ENCODE data around the gene KRTAP26-1.

KRTAP26-1 gene, protein sequence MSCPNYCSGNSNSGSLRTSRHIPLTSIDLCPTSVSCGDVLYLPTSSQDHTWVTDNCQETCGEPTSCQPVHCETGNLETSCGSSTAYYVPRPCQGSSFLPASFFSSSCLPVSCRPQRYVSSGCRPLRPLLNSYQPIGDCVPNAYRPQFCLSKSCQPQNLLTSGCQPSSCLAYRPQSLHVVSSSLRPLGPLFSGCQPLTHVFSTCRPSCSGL

DNA sequence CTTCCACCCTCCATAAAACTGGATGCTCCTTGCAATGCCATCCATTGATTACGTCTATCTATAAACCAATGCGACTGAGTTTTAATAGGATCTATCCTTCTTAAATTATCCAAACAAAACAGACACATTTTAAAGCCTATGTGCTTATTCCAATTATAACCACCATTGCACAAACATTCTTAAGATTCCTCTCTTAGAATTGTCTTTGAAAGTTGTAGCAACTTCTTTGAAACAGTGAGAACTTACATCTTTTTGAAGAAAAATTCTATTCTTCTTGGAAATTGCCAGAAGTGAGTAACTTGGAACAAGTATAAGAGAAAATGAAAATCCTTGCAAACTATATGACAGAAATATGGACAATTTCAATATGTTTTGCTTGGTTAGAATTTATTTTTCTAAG, at the start of gene KRTAP26-1:
Gene KRTAP26-1 (minus strand): TSS at position 101 of the 400 bp plus-strand sequence. CDS start 280 bp downstream, outside the sequence.
- no peak for DNase-seq

DNA sequence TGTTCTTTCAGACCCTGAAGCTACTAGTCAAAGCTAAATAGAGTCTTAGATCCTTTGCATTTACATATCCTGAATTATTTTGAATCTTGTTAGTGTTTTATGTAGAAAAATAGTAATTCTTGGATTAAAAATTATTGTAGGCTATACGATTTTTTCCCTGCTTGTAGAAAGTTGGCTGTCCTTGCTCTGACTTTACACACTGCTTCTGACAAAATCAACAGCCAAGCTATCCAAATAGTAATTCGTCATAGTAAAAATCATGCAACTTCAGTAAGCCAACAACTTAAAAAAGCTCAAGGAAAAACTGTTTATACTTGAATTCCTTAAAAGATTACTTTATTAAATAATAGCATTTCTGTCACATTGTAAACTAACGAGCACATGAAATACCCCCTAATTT, 35.8 kb upstream of the KRTAP26-1 start:
- no peak for DNase-seq

DNA sequence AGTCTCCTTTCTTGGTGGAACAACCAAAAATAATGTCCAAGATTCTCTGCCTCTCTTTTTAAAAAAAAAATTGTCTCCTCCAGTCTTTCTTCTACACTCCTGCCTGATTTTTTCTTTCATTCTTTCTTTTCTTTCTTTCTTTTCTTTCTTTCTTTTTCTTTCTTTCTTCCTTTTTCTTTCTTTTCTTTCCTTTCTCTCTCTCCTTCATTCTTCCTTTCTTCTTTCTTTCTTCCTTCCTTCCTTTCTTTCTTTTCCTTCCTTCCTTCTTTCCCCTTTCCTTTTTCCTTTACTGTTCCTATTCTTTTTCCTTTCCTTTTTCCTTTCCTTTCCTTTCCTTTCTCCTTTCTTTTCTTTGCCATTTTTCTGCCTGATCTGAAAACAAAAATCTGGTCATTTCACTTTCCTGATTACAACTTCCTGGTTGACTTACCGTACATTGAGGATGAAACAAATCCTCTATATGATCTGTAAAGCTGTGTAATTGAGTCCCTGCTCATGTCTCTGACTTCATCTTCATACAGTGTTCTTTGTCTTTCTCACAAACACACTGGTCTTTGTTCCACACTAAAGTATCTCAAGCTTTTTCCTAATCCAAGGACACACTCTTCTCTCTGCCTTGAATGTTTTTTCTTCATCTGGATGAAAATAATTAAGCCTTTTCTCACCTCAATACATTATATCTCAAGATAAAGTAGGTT, 34.3 kb upstream of the KRTAP26-1 start:
- no peak for DNase-seq

DNA sequence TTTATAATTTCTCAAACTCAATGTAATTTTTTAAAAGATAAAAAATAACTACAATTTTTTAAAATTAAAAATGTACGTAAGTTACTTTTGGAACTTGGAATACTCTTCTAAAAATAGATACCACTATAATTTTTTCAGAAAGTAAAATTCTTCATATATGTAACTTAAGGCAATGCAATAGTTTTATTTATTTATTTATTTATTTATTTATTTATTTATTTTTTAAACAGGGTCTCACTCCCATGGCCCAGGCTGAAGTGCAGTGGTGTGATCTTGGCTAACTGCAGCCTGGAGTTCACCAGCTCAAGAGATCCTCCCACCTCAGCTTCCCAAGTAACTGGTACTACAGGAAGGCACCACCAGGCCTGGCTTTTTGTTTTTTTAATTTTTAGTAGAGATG, 31.4 kb upstream of the KRTAP26-1 start:
- DNase-seq, result no peak

DNA sequence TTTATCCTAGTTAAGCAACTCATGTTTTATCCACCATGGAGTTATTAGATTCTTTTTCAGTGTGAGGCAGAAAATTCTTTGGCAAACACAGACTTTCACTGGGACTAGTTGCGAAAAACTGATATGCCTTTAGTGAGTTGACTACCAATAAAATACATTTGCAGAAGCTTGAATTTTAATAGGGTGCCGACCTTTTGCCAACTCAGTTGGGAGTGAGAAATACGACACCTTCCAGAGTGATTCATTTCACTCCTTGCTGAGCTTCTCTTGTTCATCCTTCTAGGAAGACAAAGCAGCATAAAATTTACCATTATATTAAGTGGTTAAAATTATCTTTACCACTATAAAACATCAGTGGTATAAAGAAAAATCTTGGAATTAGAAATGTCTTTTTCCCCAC, 29.5 kb upstream of the KRTAP26-1 start:
- no peak for DNase-seq

DNA sequence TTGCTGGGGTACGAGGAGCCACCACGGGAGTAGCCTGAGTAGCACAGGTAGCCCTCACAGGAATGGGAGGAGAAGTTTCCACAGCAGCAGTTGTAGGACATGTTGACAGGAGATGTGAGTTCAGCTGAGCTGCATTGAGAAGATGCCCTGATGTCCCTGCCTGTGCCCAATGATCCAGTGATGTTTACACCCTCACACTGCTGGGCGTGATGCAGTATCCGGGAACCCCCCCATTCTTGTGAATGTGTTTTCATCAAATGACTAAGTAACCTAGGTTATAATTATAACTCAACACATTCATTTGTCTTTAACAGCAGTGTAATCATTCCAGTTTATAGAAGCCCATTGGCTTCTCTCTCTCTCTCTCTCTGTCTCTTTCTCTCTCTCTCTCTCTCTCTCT, 28.4 kb upstream of the KRTAP26-1 start, which contains the start of gene KRTAP23-1:
Gene KRTAP23-1 (minus strand): TSS at position 101 of the 400 bp plus-strand sequence. CDS start 0 bp downstream, at position 101.
- DNase-seq, result no peak

DNA sequence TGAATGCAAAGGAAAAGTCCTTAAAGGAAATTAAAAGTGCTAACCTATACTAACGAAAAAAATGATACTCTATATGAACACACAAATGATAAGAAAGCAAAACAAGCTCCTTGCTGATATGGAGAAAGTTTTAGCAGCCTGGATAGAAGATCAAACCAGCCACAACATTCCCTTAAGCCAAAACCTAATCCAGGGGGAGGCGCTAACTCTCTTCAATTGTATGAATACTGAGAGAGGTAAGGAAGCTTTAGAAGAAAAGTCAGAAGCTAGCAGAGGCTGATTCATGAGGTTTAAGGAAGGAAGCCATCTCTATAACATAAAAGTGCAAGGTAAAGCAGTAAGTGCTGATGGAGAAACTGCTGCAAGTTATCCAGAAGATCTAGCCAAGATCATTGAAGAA, 24.9 kb upstream of the KRTAP26-1 start:
- DNase-seq, result no peak

DNA sequence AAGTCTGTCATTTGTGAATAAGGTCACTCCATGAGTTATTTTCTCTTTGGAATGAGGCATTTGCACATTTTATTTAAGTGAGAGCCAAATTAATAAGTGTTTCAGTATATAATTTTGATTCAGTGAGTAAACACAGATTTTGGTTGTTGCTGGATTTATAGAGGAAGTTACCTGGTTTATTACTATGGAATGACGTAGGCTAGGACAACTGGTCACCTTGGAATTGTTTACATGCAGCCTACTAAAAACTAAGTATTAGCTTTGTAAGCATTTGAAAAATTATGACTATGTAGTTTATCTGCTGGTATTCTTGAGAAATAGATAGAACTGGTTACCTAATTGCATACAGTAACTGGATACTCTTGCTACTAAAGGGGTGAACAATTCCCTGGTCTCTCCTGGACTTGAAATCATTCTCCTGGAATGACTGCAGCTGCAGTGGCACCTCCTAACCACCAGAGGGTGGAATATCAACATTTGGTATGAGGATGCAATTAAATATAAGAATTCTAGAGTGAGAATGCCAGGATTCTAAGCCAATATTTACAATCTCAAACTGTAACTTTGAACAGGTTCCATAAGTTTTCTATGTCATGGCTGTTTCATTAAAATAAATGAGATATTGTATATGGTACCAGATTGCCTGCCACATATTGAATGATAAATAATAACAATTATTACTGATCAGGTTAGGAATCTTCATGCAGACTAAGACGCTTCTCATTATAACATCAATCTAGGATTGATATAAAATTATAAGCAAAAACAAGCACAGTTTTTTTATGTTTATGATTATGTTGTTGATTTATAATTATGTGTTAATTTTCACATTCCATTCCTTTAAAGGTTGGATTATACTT, 20.8 kb upstream of the KRTAP26-1 start:
- DNase-seq, result peak; percentile 0

DNA sequence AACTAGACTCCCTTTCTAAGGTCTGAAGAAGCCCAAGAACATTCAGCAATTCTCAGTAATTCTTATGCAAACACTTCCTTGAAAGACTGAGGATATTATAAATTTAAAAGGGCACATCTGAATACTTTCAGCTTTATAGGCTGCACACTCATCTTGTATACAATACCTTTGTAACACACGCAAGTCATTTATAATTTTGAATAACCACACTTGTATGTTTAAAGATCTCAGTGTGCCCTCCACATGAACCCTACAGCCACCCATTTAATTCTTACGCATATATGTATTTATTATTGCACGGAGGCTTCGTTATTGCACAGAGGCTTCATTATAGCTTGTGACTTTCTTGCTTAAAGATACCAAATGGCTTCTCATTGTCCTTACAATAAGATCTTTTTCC, 18.6 kb upstream of the KRTAP26-1 start:
- DNase-seq, result no peak

DNA sequence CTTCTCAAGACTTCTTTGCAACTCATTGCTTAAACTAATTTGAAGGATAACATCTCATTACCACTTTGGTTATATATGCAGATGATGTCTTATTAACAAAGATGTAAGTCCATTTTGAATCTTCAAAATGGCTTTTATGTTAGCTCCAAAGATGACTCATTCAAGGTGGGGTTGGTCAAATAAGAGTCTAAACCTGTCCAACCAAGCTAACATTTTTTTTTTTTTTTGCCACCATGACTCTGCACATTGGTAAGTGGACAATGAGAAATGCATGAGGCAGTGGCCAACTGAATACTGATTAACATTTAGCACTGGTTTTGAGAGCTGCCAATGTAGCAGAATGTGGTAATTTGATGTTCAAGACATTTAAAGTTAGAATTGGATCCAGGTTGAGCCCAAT, 17.7 kb upstream of the KRTAP26-1 start:
- DNase-seq, result no peak

DNA sequence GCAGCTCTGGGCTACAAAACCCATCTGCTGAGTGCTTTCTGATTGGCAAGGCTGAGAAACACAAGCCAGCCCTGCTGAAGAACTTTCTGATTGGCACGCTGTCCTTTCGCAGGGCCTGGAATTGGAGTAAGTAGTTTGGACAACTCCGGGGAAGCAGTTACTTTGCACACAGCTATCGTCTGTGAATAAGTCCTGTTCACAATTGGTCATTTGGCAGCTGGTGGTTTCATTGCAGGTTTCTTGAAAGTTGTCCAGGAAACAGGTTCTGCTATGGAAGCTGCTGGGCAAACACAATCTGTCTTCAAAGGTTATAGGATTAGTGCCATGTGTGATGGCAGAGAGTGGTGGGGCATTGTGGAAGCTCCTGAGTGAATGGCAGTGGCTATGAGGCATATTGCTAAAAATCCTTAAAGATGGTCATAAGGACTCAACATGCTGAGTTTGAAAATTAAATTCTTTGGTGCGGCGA, 17.2 kb upstream of the KRTAP26-1 start, which contains the start of gene KRTAP27-1:
Gene KRTAP27-1 (minus strand): TSS at position 419 of the 469 bp plus-strand sequence. CDS start 26 bp downstream, at position 393.
- DNase-seq, result no peak

DNA sequence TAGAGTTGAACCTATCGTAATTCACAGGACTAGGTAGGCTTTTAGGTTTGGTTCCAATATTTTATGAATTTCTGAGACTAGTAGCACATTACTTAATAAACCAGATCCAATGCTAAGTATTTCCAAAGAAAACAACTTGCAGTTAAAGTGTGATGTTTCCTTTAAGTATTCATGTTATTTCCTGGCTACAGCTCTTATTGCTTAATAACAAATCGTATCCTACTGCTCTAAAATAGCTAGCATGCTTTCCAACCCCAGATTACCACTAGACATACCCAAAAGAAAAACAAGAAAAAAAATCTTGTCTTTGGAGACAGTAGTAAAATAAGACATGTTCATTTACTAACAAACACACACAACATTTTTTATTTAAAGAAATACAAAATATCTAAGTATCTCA, 16.5 kb upstream of the KRTAP26-1 start:
- DNase-seq, result no peak

DNA sequence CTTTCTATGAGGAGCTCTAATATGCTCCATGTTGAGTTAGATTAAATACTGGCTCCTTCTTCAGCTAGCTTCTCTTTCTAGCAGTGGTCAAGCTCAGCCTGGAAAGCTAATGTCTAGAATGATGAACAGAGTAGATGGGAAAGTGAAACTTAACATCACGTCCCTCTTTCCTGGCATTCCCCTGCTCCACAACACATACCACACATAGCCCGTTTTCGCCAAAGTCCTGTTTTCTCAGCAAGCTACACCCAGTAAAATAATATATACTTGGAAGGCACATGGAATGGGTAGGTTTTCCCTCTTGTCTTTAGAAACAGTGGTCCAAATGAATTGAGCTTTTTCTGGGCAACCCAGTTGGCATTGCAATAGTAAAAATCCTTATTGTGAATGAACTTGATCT, 13.6 kb upstream of the KRTAP26-1 start:
- DNase-seq, result no peak

DNA sequence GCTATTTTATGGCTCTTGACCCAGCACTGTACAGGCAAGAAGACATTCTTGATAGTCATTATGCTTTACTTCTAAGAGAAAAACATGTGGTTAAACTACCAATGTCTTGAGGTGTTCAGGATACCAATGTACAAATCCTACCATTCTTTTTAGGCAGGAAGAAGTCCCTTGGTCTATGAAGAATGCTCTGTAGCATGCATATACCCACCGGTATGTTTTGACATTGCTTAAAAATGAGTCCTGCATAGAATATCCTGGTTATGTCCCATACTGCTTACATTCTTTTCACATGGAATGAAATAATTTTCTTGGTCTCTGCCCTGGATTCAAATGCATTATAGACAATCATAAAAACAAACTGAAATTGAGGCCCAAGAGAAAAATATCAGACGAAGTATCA, 12.6 kb upstream of the KRTAP26-1 start:
- DNase-seq, result no peak

DNA sequence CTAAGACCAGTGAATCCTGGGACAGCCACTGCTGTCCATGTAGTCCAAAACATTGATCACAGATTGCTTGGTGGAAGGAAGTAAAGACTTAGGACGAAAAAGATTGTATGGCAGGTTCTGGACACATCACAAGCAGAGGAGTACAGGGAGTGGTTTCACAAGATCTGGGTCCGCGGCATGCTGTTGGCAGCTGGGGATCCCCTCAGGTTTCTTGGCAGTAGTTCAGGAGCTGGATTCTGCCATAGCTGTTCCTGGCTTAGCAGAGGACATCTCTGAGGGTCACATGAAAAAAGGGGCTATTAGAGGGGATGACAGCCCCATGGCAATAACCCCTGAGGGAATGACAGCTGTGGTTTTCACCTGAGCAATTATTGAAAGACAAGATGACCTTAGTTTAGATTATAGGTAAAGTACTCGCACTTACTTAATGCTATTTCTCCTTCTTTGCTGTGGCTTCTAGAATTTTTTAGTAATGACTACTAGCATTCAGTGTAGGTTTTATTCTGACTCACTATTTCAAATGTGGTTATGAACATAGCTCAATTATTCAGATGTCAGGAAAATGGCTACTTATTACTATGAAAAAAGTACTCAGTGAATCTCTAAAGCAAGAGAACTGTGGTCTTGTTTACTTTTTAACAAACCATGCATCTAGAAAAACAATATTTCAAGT, 9.2 kb upstream of the KRTAP26-1 start:
- no peak for DNase-seq

DNA sequence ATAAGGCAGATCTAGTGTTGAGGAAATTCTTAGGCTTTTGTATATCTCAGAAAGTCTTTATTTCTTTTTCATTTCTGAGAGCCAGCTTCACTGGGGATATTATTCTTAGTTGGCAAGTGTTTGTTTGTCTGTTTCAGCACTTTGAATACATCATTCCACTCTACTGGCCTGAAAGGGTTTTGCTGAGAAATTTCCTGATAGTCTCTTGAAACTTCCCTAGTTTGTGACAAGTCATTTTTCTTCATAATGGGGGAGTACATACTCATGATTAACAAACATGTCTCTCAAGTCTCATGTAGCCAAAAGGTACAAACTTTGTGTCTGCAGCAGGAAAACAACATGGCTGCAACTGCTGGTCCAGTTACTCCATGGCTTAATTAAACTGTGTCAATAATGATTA, 6.3 kb upstream of the KRTAP26-1 start:
- DNase-seq, result no peak

DNA sequence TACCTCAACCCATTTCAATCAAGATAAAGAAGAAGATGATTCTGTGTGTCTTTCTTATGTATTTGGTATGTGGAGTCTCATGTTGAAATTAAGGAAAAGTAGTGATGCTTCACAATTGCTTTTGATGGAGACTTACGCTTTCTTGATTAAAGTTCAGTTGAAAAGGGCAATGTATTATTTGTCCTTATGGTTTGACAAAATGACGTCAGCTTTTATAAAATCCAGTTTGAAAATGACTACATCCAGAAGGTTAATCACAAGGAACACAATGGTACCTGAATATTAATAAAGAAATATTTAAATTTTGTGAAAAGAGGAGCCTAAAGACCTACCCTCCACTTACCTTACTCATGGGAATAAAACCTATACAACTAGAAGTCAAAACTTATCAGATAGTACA, 4.4 kb downstream of the KRTAP26-1 start:
- no peak for DNase-seq

DNA sequence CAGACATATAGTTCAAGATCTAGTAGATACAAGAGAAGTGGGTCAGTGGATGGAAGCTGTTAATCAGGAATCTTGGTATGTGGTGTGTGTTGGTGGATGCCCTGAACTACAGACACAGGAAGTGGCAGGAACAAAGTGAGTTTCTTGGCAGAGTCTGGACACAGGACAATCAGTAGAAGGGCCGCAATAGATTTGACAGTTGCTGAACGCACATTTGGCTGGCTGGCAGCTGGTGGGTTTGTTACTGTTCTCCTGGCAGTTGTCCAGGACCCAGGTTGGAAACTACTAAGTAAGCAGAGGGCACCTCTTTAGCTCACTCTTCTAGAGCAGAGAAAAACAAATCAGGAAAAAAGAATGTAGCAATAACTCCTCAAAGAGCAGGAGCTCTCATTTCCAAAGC, 13.2 kb downstream of the KRTAP26-1 start:
- DNase-seq, result no peak

DNA sequence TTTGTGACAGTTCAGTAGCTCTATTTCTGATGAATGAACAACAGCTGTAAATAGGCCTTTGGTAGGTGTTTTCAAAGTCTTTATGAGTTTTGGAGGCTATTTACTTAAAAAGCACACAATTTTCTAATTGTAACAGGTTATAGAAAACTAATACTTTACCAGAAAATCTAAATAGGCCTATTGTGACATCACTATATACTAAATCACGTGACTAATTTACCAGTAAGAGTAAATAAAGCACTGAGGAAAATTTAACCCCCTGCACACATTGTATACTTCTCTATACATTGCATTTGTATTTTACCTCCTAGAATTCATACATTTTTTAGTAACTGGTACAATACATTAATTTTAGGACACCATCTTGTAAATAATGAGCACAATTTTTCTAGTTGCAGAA, 15.0 kb downstream of the KRTAP26-1 start:
- no peak for DNase-seq

DNA sequence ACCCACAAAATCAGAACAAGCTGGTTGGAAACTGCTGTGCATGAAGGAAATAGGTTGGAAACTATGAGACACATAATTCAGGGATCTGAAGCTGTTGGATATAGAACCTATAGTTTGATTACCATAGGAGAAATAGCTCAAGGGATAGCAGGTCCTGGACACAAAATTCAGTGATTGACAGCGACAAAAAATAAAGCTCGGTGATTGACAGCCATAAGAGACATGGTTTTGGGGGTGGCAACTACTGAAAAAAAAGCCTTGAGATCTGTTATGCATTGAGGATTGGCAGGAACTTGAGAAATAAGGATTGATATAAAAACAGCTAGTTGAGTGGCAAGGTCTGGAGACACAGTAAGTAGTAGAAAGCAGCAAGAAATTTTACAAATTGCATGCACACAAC, 30.9 kb downstream of the KRTAP26-1 start, which contains the start of gene KRTAP25-1:
Gene KRTAP25-1 (minus strand): TSS at position 300 of the 400 bp plus-strand sequence. CDS start 24 bp downstream, at position 276.
- no peak for DNase-seq

DNA sequence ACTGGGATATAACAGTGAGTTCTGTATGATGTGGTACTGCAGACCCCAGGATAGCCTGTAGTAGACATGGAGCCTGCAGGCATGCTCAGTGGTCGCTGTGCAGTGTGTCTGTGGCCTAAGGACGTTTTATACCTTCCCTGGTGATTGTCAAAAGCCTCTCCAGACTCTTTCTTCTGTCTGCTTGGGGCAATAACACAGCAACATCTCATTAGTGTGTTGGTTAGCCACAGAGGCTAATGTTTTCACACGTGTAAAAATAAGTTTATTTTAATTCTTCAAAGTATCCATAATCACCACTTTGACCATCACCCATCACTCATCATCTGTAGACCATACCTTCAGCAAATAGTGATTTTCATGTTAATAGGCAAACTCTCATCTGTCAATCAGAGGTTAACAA, 37.3 kb downstream of the KRTAP26-1 start, which contains the start of gene KRTAP24-1:
Gene KRTAP24-1 (minus strand): TSS at position 101 of the 400 bp plus-strand sequence. CDS start 18 bp downstream, at position 83.
- DNase-seq, result no peak

DNA sequence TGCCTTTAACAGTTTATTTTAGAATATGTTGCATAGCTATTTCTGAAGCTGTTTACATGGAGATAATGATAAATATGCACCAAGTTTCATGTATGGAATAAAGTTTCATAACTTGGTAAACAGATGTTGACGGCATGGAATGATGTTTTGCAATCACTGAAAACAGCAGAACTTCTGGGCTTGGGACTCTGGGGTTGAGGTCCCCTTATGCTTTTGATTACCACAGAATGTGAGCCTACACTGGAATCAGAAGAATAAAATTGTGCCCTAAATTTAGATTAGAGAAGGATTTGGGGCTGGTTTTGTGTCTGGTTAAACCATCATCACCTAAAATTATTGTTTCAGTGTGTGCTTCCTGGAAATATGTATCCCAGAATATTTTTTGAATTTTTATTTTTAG, 48.5 kb downstream of the KRTAP26-1 start:
- DNase-seq, result no peak

DNA sequence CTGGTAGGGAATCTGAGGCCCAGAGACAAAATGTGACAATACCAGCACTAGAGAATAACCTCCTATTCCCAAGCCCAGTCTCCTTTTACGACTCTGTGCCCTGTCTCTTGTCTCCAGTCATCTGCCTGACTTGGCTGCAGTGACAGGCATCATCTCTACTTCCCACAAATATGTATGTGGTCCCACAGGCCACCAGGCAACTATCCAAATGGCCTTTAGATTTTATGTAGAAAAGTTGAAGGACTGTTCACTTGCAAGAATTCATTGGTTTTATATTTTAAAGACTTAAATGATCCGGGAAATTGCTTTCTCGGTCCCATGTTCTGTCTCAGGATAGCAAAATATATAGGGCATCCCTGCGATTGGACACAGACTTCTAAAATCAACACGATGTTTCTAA, 49.0 kb downstream of the KRTAP26-1 start:
- no peak for DNase-seq
